HK-2 (cell line): ENCODE measurements around the gene NOL4L.

Experiments
- DNase-seq: peaks from one replicate; pipeline ENCODE4 v3.0.0-alpha.2; 2018; ENCODE audit not compliant: unreplicated experiment

The NOL4L gene

GRCh38 chr20:32539817-32540675 is 45.1 kb downstream of the NOL4L start:
- no peak for DNase-seq

- no peak for DNase-seq
These were observed 45.9 kb downstream of the NOL4L start for GRCh38 chr20:32539026-32539816.

GRCh38 chr20:32538526-32538939 is 46.6 kb downstream of the NOL4L start:
- no peak for DNase-seq

- no peak for DNase-seq
These were observed 47.2 kb downstream of the NOL4L start for GRCh38 chr20:32537657-32538525.

GRCh38 chr20:32536851-32537656 is 48.1 kb downstream of the NOL4L start:
- DNase-seq, result no peak

GRCh38 chr20:32535953-32536823 is 48.9 kb downstream of the NOL4L start:
- DNase-seq, result no peak

GRCh38 chr20:32535316-32535952 is 49.7 kb downstream of the NOL4L start:
- DNase-seq, result no peak

GRCh38 chr20:32534661-32535240 is 50.4 kb downstream of the NOL4L start:
- no peak for DNase-seq

GRCh38 chr20:32533732-32534131 is 51.4 kb downstream of the NOL4L start:
- DNase-seq, result no peak

- no peak for DNase-seq
These were observed 52.9 kb downstream of the NOL4L start for GRCh38 chr20:32532246-32532645.

GRCh38 chr20:32528905-32529670 is 56.0 kb downstream of the NOL4L start:
- no peak for DNase-seq

GRCh38 chr20:32528171-32528891 is 56.8 kb downstream of the NOL4L start:
- DNase-seq, result no peak

- no peak for DNase-seq
These were observed 57.6 kb downstream of the NOL4L start for GRCh38 chr20:32527447-32528055.

GRCh38 chr20:32527052-32527446 is 58.1 kb downstream of the NOL4L start:
- no peak for DNase-seq

- DNase-seq, result no peak
These were observed 58.6 kb downstream of the NOL4L start for GRCh38 chr20:32526541-32526940.

GRCh38 chr20:32526125-32526524 is 59.0 kb downstream of the NOL4L start:
- no peak for DNase-seq

GRCh38 chr20:32524829-32525501 is 60.2 kb downstream of the NOL4L start:
- no peak for DNase-seq
